Activated CD4-positive, alpha-beta T cell treated with anti-CD3 and anti-CD28 coated beads, Interleukin-2, amount 50 U/mL, for 48 hours (primary cell): ENCODE results near the gene MED13.
"Not testable (repeated sequence)": the region's sequence is repeated elsewhere in the genome, so short reads cannot be mapped to it uniquely, and the experiment has no call there.

Experiments used
- DNase-seq, 2 experiments: peaks; one replicate each; pipeline ENCODE4 v3.0.0-alpha.2; 2020

Gene MED13

DNA sequence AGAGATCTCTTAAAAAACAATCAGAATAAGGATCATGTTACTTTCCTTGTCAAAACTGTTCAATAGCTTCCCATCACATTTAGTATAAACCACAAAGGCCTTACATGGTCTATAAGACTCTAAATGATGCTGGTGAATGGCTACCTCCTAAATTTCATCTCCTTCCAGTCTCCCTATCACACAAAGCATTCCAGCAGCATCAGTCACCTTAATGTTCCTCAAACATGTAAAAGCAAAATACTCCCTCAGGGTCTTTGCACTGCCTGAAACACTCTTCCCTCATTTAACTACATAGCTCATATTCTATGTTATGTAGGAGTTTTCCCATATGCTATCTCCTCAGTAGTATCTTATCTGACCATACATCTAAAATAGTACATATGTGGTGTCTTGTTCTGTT lies 83.8 kb downstream of the MED13 start:
- DNase-seq, result no peak

DNA sequence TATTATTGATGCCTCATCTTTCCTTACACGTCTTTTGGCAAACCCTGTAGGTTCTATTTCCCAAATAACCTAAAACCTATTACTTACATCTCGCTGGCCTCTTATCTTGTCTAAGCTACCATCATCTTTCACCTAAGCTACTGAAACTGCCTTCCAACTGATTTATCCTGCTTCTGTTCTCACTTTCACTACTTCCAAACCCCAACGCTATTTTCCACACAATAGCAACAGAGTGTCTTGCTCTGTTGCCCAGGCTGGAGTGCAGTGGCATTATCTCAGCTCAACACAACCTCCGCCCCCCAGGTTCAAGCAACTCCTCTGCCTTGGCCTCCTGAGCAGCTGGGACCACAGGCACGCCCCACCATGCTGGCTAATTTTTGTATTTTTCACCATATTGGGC lies 84.5 kb downstream of the MED13 start:
- DNase-seq, result no peak

DNA sequence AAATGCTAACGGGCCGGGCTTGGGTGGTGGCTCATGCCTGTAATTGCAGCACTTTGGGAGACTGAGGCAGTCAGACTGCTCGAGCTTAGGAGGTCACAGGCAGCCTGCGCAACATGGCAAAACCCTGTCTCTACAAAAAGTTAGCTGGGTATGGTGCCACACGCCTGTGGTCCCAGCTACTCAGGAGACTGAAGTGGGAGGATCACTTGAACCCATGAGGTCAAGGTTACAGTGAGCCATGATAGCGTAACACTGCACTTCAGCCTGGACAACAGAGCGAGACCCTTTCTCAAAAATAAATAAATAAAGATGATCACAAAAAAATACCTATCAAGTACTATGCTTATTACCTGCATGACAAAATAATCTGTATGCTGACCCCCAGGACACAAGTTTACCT lies 91.0 kb downstream of the MED13 start:
- DNase-seq, result no peak

DNA sequence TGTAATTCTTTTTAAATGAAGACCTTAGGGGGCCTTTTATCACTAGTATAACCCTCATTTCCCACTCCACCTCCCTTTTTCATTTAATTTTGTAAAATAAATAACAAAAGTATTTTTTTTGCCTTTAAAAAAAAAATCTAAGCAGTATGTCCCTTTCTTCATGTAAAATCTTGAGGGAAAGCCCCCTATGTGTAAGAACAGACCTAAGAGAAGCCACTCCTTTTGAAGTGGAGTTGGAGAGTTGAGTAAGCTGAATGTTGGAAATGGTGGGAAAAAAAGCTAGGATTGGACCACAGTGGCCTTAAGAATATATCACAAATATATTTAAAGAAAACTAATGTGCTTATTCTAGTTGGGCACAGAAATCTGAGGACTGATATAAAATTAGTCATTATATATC lies 92.8 kb downstream of the MED13 start:
- DNase-seq, result no peak

DNA sequence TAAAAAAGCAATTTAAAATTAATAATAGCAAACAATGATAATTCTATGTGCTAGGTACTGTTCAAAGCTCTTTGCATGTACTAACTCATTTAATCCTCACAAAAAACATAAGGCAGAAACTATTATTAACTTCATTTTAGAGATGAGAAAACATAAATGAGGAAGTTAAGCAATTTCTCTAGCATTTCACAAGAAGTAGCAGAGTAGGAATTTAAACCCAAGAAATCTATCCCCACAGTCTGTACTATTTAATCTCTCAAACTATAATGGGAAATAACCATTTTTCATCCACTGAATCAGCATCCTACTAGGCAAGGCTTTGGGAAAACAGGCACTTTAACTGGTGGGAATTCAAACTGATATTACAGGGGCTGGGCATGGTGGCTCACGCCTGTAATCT lies 95.0 kb downstream of the MED13 start:
- no peak for DNase-seq

DNA sequence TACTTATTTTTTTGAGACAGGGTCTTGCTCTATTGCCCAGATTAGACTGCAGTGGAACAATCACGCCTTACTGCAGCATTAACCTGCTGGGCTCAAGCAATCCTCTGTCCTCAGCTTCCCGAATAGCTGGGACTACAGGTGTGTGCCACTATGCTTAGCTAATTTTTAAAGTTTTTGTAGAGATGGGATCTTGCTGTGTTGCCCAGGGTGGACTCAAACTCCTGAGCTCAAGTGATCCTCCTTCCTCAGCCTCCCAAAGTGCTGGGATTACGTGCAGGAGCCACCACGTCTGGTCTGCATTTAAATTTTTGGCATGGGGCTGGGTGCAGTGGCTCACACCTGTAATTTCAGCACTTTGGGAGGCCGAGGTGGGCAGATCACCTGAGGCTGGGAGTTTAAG lies 96.3 kb downstream of the MED13 start:
- DNase-seq, result no peak

DNA sequence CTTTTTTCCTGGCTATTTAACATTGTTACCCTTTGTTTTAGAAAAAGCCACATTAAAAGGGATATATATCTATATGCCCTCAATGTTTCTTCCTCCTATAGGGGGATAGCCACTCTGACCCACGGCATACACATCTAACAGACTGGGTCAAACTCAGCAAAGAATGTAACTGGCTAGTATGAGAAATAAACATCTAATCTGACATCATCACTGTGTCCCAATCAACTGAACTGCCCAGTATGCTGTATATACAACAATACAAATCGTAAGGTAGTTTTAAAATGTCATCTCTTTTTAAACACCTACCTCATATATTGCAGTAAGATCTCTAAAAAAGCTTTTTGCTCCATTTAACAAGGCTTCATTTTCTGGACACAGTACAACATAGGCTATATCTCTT lies 97.3 kb downstream of the MED13 start:
- no peak for DNase-seq

DNA sequence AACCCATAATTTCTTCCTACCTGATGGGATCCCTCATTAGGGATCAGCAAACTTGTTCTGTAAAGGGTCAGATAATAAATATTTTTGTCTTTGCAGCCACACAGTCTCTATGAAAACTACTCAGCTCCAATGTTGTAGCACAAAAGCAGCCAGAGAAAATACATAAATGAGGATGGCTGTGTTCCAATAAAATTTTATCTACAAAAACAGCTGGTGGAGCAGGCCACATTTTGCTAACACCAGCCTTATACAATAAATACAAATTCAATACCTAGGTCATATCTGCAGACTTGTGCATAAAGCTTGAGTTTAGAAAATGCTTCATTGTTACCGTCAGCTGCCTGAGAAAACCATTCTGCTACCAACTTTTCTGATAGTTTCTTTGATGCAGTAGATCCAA lies 98.9 kb downstream of the MED13 start:
- no peak for DNase-seq

DNA sequence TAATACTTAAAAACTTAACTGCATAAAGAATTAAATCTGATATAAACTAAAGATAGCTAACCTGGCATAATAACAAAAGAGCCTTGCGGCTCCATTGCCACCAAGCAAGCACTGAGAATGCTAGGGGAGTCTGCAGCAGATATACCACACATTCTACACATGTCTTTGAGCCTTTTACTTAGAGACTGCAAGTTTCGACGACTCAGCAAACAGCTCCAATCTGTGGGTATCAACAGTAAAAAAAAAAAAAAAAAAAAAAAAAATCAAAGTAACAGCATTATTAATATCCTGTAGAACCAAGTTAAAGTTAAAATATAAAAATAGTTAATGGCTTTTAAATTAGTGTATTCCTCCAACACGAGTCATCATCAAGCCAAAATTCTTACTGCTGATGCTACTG lies 109.5 kb downstream of the MED13 start:
- no peak for DNase-seq

DNA sequence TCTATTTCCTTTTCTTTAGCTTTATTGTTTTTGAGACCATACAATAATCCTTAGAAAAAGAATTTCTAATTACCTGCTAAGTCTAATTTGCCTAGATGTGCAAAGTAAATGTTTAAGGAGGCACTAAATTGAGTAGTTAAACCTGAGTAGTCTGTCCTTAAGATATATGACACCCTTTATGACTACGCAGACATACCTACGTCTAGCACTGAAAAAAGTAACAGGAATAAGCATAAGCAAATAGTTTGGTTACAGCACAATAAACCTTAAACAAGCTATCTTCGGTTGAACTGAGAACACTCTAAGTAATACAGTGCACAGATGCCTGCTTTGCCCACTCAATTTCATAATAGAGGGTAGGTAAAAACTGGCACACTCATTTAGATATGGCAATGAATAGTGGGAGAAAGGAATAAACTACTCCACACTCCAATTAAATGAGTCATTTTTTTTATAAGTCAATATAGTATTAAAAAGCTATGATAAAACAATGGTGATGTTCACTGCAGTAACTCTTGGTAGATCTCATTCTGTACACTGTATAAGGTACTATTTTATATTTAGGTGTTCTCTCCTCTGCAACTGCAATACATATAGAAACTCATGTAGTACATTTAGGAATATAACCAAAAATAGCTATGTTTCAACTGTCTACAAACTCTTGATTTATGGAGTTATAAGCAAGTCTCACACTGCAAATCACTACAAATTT lies 117.6 kb downstream of the MED13 start:
- DNase-seq, result no peak

DNA sequence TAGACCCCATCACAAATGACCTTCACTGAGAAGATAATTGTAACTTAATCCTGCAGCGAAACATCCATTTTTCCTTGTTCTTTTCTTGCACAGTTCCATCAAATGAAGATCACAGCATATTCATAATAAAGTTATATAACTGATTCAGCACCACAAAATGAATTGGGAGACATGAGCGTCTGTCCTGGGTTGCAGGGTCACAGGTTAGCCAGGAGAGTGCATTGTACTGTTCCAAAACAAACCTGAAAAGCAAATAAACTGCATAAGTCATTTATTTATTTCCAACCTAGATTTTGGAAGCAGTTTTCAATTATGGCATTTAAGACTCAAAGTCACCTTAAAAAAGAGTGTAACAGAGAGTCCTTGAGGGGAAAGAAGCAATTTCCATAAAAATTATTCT lies 118.7 kb downstream of the MED13 start:
- DNase-seq, result no peak

DNA sequence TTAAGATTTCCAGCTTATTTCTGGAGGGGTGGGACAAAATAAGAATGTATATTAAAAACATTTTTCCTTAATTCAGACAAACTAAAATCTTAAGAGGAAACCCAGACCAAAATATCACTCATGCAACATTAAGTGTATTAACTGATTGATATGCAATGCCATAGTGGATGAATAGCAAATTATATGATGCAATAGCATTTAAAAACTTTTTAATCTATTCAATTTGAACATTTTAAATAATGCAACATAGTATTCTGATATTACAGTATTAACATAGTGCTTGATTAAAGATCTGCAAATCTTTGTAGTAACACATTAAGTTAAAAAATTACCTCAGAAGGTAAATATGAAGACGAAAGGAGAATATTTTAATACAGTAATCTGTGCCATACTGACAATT lies 122.0 kb downstream of the MED13 start:
- DNase-seq, result no peak

DNA sequence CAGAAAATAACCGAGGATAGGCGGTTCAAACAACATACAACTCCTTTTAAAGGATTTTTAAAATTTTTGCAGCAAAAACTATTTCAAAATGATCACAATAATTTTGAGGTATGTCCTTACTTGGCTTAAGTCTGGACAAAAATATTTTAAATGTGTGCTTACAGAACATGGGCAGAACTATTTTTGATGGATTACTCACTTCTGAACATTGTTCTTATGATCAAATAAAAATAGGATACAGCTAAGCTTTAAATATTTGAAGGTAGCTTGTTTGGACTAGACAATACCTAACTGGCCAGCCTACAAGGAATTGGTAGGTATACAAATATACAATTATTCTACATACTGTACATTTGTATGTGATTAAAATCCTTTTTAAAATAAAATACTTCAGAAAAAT lies 123.0 kb downstream of the MED13 start:
- DNase-seq, result no peak

DNA sequence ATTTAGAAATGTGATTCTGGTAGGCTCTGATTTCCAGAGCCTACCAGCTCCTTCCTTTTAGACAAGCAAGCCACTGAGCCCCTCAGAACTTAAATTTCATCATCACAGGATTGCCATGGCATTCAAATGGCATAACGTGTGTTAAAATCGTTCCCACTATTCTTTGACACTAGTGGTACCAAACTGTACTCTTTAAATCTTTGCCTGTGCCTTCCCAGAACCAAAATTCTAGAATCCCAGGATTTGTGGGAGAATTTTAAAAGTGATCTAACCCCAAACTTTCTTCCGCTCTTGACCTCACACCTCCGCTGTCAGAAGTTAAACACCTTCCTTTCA lies 137.0 kb downstream of the MED13 start:
- no peak for DNase-seq

DNA sequence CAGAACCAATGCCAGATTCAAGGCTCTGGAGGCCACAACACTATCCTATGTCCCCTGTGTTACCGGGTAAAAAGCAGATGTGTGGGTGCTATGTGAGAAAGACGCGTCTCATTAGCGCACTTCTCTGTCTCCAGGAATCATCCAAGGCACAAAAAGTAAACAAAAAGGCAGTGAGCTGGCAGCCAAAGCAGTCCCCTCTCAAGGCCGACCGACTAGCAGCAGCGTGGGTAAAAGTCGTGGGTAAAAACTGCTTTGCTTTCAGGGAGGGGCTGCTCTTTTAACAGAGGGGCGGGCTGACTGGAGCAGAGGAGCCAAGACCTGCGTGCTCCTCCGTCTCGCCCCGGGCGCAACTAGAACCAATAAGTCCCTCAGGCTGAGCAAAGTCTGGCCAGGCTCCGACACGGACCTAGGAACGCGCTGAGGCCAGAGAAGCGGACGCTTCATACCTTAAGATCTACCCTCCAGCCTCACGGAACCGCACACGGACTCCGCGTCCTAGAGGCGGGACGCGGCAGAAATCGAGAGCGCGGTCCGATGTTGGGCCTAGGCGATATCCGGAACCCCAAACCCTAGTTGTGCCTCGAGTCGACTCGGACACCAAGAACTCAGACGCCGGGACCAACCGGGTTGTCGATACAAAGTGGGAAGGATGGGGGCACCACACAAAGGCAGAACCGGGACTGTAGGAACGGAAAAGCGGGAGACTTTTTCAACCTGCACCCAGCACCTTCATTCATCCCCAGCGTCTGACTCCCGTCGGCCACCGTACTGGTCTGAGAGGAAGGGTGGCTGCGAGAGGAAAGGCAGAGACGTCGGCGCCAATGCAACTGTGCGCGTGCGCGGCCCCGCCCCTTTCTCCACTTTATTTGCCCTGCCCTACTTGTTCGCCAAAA lies 137.6 kb downstream of the MED13 start, which contains the start of gene INTS2:
TSS of gene INTS2 (minus strand) at position 775 of the 893 bp plus-strand sequence. CDS start 1,338 bp downstream, outside the sequence.
- peak; percentile 95 to 97 for DNase-seq

DNA sequence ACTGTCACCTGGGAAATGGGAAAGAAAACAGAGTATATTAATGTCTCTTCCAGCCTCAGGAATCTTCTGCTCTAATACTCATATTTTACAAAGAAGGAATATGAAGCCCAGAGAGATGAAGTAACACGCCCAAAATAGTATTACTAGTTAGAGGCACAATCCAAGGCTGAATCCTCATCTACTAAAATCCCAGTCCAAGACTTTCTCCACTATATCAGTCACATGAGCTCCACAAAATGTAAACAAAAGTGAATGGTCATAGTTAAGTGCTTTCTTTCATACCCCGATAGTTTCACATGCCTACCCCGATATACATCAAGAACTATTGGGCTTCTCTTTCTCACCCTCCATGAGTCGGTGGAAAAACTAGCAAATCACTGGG lies 138.3 kb downstream of the MED13 start:
- DNase-seq, result no peak

DNA sequence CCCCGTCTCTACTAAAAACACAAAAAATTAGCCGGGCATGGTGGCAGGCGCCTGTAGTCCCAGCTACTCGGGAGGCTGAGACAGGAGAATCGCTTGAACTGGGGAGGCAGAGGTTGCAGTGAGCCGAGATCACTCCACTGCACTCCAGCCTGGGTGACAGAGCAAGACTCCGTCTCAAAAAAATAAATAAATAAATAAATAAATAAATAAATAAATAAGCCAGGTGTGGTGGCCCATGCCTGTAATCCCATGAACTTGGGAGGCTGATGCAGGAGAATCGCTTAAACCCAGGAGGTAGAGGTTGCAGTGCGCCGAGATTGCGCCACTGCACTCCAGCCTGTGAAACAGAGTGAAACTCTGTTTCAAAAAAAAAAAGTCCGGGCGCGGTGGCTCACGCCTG lies 149.9 kb downstream of the MED13 start:
- not testable (repeated sequence) for DNase-seq

DNA sequence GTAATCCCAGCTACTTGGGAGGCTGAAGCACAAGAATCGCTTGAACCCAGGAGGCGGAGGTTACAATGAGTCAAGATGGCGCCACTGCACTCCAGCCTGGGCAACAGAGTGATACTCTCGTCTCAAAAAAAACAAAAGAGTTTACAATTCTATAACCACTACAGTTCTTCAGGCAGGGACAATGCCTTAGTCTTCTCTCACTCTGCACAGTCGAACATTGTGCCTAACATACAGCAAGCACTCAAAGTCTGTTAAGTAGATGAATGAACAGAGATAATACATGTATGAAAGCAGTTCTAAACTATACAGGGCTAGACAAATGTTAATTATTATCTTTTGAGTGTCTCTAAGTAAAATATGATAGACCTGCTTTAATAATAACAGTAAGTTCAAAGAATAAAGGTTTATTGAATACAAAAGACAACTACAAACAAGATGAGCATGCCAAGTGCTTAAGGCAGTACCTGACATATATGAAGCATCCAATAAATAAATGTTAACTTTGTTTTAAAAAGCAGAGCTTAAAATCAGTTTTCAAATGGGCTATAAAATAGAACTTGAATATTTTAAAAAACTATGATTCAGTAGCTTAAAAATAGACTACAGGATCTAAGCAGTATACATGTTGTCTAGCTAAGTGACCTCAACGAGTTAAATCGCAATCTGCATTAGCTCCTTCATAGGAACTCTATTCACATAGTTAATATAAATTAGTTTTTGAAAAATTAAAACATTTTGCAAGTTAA lies 156.6 kb downstream of the MED13 start:
- no peak for DNase-seq

DNA sequence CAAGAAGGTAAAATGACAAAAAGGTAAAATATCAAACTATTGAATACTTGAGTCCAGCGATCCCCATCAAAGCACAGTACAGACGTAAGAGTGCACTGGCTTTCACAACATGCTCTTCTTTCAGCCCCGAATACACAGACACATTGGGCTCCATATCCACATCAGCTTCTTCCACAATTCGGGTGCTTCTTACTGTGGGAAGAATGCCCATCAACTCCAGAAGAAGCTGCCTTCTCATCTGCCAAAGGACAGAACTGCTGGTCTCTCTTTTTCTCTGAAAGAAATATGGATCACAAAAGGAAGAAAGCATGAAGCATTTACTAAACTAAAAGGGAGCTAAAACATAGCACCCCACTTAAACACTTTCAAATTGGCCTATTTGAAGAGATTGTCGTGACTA lies 157.7 kb downstream of the MED13 start:
- no peak for DNase-seq

DNA sequence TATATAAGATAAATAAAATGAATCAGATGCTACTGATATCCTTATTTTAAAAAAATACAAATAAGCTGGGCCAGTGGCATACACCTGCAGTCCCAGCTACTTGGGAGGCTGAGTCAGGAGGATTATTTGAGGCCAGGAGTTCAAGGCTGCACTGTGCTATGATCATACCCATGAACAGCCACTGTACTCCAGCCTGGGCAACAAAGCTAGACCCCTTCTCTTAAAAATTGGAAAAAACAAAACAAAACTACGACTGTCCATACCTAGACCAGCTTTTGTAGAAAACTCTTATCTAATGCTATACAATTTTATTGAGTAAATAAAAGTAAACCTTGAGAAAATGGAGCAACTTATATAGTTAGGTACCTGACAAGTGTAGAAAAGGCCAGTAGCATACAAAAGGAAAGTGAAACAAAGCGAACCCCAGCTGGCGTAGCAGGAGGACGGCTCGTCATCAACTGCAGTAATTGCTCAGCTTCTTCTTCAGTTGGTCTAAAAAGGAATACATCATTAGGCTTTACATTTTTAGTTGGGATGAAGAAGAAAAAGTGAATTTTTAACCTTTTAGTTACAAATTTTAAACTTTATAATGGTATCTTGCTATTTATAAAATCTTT lies 160.9 kb downstream of the MED13 start:
- peak; percentile 8 to 24 for DNase-seq

DNA sequence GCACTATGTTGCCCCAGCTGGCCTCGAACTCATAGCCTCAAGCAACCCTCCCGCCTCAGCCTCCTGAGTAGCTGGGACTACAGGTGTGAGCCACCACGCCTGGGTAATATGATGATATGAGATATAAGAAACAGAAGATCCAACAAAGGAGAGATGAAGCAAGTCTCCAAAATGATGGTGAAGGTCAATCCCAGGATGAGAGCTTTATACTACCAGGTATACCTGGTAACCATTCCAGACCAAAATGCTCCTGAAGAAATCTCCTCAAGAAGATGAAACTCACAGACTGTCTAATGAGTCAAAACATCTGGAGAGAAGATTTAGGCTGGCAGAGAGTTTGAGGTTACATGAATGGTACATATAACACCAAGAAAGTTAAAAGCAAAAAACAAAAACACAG lies 161.8 kb downstream of the MED13 start:
- DNase-seq, result no peak

DNA sequence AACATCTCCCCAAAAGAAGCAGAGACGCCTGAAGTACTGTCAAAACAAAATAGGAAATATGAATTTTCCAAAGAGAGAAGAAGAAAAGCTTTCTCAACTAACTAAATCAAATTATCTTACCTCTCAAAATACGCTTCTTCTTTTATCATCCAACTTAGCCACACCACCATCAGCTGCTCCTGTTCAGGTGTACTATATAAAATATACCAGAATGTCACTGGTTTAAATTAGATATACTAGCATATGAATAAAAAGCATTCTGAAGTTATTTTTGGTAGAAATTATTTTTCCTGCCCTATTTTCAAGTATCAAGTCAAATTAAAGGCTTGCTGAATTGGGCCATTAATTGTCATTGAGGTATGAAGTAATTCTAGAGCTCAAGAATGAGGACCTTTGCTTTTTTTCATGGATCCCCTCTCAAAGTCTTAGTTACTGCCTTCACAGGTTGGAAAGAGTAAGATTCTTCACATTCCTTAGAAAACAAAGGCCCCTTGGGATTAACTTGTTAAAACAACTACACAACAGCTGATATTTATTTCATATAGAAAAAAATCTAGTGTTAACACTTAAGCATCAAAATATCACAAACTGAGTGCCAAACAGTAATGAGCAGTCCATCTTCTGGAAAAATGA lies 167.4 kb downstream of the MED13 start:
- no peak for DNase-seq

DNA sequence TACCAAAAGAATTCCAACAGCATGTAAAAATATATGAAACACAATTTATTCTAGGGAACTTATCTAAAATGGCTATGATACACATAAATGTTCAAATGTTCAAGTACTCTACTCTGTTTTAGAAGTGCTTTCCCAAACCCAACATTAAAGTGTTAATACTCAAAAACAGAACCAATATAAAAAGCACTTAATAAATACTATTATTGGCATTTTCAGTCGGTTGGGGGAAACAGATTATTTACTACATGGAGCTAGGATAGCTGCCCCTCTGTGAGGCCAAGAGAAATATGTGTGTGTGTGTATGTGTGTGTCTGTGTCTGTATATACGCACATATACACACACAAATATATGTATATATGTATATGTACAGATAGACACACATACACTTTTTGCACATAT lies 169.7 kb downstream of the MED13 start:
- DNase-seq, result no peak
